GM12873 (cell line): ENCODE data around the gene MAML2.

Experiments used
- CTCF ChIP-seq: IDR thresholded peaks from 2 replicates; pipeline ENCODE4 v1.5.1; 2012; ENCODE audit warnings: low read depth, mild to moderate bottlenecking, moderate library complexity, low read length, control low read depth; ENCODE audit not compliant: insufficient read depth; ENCODE audit errors: missing control alignments

The MAML2 gene

GRCh38 chr11:96167203-96167758, 175.7 kb downstream of the MAML2 start:
- no peak for TF ChIP-seq CTCF

GRCh38 chr11:96162816-96163499, 180.0 kb downstream of the MAML2 start:
- no peak for TF ChIP-seq CTCF

GRCh38 chr11:96161307-96162089, 181.5 kb downstream of the MAML2 start:
- no peak for TF ChIP-seq CTCF

- no peak for TF ChIP-seq CTCF
Measured at GRCh38 chr11:96160732-96161306, 182.2 kb downstream of the MAML2 start.

- no peak for TF ChIP-seq CTCF
Measured at GRCh38 chr11:96159968-96160367, 183.0 kb downstream of the MAML2 start.

GRCh38 chr11:96158126-96158525, 184.9 kb downstream of the MAML2 start:
- TF ChIP-seq CTCF, result no peak

- no peak for TF ChIP-seq CTCF
Measured at GRCh38 chr11:96157517-96157873, 185.5 kb downstream of the MAML2 start.
